Endothelial cell of umbilical vein (primary cell): ENCODE data around the gene TRPM5.

ENCODE experiments used
- EZH2 ChIP-seq: IDR thresholded peaks from 2 replicates; pipeline ENCODE4 v1.6.1; 2012; ENCODE audit warnings: borderline replicate concordance, low read depth, mild to moderate bottlenecking, moderate library complexity, low read length, inconsistent platforms; ENCODE audit not compliant: severe bottlenecking
- POLR2AphosphoS5 ChIP-seq: IDR thresholded peaks from 2 replicates; pipeline ENCODE4 v1.6.1; 2012; ENCODE audit warnings: low read depth, mild to moderate bottlenecking, control low read depth, low read length, moderate library complexity; ENCODE audit not compliant: insufficient read depth
- TF ChIP-seq, protein P1 (sequence below), 2 donors: IDR thresholded peaks; 1 replicate in 1 of 2; 2 replicates in 1 of 2; pipeline ENCODE4 v1.5.1; 2011; ENCODE audit warnings: low read length in 2 of 2, mild to moderate bottlenecking in 2 of 2, moderate library complexity in 2 of 2, control low read depth in 1 of 2, inconsistent platforms in 1 of 2, low read depth in 1 of 2; ENCODE audit not compliant: insufficient read depth in 1 of 2; ENCODE audit errors: extremely low read depth in 1 of 2

DNA sequence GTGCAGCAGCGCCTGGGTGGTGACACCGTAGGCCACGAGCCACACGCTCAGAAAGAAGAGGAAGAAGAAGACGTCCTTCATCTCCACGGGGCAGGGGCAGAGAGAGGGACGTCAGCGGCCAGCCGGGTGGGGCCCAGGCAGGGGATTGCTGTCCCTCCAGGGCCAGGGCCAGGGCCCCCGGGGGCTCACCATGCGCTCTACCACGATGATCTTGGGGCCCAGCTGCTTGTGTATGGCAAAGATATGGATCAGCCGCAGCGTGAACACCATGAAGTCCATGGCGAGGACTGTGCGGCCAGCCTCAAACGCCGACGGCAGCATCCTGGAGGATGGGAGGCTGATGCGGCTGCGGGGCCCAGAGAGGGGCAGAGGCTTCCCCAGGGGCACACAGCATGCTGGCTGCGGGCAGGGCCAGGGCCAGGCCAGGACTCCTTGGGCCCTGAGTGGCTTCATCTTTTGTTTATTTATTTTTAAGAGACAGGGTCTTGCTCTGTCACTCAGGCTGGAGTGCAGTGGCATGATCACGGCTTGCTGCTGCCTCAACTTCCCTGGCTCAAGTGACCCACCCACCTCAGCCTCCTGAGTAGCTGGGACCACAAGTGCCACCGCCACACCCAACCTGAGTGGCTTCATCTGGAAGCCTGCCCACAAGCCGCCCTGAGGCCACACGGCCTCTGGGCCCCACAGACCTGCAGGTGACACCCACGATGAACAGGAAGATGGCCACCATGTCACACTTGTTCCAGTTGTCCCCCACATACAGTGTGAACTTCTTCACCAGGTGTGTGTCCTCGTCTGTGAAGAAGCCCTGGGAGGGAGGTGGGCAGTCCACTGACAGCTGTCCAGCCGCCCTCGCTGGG lies 32.6 kb downstream of the TRPM5 start:
- TF ChIP-seq POLR2AphosphoS5 (no peak), EZH2 (no peak)
- TF ChIP-seq, protein P1, sequence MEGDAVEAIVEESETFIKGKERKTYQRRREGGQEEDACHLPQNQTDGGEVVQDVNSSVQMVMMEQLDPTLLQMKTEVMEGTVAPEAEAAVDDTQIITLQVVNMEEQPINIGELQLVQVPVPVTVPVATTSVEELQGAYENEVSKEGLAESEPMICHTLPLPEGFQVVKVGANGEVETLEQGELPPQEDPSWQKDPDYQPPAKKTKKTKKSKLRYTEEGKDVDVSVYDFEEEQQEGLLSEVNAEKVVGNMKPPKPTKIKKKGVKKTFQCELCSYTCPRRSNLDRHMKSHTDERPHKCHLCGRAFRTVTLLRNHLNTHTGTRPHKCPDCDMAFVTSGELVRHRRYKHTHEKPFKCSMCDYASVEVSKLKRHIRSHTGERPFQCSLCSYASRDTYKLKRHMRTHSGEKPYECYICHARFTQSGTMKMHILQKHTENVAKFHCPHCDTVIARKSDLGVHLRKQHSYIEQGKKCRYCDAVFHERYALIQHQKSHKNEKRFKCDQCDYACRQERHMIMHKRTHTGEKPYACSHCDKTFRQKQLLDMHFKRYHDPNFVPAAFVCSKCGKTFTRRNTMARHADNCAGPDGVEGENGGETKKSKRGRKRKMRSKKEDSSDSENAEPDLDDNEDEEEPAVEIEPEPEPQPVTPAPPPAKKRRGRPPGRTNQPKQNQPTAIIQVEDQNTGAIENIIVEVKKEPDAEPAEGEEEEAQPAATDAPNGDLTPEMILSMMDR (IDR thresholded peaks at IDR 0.05; ENCODE audit: extremely low read depth in 1 of 2, insufficient read depth in 1 of 2, low read depth in 1 of 2, low read length in 2 of 2) = no peak
